IPS-18c (cell line): Measurements from ENCODE around the gene EIF1.

Experiments
- H3K4me3 ChIP-seq: 2 replicates; pipeline ENCODE4 v1.7.0; 2013; ENCODE audit warnings: low read depth, mild to moderate bottlenecking, low read length, moderate library complexity; ENCODE audit not compliant: insufficient read depth
- H3K9me3 ChIP-seq: one replicate; pipeline ENCODE4 v1.6.1; 2013; ENCODE audit warnings: mild to moderate bottlenecking, low read length, moderate library complexity; ENCODE audit not compliant: control insufficient read depth, insufficient read depth

Gene EIF1

DNA sequence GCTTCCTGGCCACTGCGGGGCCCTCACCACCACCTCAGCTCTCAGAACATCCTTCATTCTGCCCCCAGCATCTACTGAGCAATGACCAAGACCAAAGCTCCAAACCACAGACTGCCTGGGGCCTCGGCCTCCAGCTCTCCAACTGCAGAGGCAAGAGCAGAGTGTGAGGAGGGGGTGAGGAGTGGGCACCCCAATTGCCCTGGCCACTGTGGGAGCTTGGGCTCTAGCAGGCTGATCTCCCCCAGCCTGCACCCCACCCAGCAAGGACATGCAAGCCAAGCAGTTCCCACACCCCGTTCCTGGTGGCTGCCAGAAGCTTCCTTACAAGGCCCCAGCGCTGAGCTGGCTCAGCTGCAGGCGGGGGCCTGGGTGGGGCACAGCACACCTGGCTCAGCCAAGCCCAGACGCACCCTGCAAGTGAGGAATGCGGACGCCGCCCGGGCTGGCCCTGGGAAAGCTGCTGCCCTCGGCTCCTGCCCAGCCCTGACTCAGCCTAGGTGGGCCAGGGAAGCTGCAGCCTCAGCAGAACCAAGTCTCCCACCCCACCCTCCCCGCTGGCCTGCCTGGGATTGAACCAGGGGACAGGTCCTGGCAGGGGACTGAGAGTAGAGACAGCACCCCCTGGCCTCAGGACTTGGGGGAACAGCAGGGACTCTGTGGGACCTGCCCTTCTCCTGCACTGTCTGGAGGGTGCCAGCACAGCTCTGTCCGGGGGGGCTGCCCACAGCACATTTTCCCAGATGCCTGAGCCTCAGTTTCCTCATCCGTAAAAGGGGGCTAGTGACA is 34.6 kb upstream of the EIF1 start:
- no peaks in the 10 kb centered on the region for H3K9me3 ChIP-seq

GRCh38 chr17:41654678-41655607 is 33.7 kb upstream of the EIF1 start:
- no peaks in the 10 kb centered on the region for H3K9me3 ChIP-seq
- H3K4me3 ChIP-seq: no peak overlapping the region

More for the DNA sequence above, 34.6 kb upstream of the EIF1 start:
- H3K4me3 ChIP-seq: no peak overlapping the region

GRCh38 chr17:41655611-41656111 is 33.0 kb upstream of the EIF1 start:
- no peaks in the 10 kb centered on the region for H3K9me3 ChIP-seq
- no peak overlapping the region for H3K4me3 ChIP-seq

GRCh38 chr17:41656249-41657023 is 32.2 kb upstream of the EIF1 start:
- Histone ChIP-seq H3K9me3 (no peaks in the 10 kb centered on the region), H3K4me3 (no peak overlapping the region)

GRCh38 chr17:41657176-41657754 is 31.4 kb upstream of the EIF1 start:
- Histone ChIP-seq H3K4me3 (no peak overlapping the region), H3K9me3 (no peaks in the 10 kb centered on the region)

GRCh38 chr17:41657936-41658335 is 30.7 kb upstream of the EIF1 start:
- no peaks in the 10 kb centered on the region for H3K9me3 ChIP-seq
- no peak overlapping the region for H3K4me3 ChIP-seq

DNA sequence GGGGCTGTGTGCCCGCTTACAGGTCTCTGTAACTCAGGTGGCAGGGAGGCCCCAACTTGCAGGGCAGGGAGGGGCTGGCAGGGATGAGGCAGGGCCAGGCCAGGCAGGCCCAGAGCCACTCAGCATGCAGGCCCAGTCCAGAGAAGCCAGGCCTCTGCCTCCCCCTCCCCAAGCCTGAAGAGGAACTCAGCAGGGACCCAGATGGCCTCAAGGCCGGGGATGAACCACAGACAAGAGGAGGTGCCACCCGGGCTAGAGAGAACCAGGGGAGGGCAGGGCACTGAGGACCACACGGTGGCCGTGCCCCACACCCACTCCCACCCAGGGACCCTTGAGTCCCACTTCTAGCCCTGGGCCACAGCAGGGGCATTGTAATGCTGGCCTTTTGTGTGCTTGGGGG is 29.8 kb upstream of the EIF1 start:
- Histone ChIP-seq H3K9me3 (no peaks in the 10 kb centered on the region), H3K4me3 (no peak overlapping the region)

DNA sequence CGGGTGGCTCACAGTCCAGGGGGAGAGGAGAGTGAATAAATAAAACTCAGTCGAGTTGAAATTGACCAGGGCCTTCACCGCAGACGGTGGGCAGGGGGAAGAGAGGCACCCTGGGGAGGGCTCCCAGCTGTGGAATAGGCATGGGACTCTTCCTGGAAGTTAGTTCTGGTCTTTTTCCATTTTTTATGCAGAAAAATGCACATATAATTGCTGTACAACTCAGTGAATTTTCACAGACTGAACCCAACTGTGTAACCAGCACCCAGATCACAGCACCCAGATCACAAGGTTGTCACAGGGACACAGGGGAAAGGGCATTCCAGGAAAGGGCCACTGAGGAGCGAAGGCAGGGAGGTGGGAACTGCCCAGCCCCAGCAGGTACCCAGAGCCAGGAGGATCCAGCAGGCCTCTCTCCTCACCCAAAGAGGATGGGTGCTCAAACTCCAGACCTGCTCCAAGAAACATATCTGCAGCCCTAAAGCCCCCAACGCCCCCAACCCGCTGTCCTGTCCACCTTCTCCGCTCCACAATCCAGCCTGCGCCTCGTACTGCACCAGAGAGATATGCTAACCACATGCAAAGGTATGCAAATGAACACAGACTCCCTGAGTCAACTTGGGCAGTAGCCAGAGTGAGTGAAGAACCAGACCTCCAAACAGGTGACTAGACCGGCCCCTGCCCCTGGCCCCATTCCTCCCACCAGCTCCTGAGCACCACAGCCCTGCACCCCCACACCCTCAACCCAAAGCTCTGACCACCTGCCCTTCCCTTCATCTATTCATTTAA is 29.1 kb upstream of the EIF1 start:
- H3K9me3 ChIP-seq: no peaks in the 10 kb centered on the region
- no peak overlapping the region for H3K4me3 ChIP-seq

- Histone ChIP-seq H3K9me3 (no peaks in the 10 kb centered on the region), H3K4me3 (no peak overlapping the region; the same call in 1 of the 2 replicates)
Measured at GRCh38 chr17:41660221-41660711, 28.4 kb upstream of the EIF1 start.

DNA sequence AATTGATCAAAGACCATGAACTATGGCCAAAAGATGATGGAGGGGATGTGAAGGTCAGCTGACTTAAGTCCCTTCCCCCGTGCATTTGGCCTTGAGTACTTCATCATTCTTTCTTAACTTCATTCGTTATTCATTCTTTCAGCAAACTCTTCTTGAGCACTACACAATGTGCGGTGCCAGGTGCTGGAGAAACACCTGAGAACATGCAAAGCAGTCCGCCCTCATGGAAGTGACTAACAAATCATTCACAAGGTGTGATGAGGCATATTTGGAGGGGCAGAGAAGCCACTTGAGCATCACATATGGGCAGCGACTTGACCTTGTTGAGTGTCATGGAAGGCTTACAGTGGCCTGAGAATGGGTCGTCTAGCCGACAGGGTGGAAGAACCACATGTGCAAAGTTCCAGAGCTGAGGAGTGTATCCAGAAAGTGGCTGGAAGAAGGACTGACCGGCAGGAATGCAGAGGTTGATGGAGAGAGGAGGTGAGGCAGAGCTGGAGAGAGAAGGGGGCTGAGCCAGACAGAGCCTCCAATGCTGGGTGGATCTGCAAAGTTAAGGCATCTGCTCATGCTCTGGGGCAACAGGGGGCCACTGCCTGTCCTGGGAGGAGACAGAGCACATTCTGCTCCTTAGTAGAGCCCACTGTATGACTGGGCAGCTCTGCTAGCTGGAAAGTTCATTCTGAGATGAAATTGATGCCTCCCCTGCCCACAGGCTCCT is 25.1 kb upstream of the EIF1 start:
- H3K4me3 ChIP-seq: no peak overlapping the region
- no peaks in the 10 kb centered on the region for H3K9me3 ChIP-seq

DNA sequence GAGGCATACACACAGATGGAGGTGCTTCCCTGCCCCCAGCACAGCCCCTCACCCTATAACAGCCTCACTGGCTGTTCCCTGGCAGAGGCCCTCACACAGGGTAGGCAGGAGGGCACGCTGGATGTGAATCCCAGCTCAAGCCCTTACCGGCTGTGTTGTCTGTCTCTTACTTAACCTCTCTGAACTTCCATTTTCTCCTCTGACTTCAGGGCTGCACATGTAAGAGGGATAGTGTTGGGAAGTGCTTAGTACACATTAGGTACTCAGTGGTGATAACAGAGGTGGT is 24.6 kb upstream of the EIF1 start:
- Histone ChIP-seq H3K4me3 (no peak overlapping the region), H3K9me3 (no peaks in the 10 kb centered on the region)

GRCh38 chr17:41664587-41665565 is 23.8 kb upstream of the EIF1 start:
- Histone ChIP-seq H3K9me3 (no peaks in the 10 kb centered on the region), H3K4me3 (peak overlapping the region; percentile 44; the same call in 1 of the 2 replicates)

DNA sequence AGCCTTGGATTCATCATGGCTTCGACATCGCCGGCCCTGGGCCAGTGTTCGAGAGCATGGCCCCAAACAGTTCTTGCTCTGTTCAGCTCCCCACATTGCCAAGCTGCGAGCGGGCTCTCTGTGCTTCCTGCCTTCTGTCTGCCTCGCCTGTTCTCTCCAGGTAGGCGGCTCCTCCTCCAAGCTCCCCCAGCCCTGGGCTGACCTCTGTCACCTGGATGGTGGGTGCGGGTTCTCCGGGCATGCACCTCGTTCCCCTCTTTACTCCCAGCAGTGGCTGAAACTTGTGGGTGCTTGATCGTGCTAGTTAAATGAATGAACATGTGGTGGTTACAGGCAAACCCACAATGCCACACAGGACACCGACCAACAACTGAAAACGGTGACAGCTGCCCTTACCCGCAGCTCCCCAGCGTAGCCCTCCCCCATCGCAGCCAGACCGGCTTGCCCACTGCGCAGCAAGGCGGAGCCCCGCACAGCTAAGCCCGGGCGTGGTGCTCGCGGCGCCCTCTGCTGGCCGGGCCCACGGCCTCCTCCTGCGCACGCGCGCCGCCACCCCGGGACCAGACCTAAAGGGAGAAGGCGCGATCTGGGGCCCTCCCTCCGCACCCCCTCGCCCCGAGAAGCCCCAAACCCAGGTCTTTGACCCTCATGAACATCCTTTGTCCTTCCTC is 23.0 kb upstream of the EIF1 start:
- Histone ChIP-seq H3K9me3 (no peaks in the 10 kb centered on the region), H3K4me3 (peak overlapping the region; percentile 44)

GRCh38 chr17:41666237-41666641 is 22.4 kb upstream of the EIF1 start:
- peak overlapping the region; percentile 44 for H3K4me3 ChIP-seq

More at GRCh38 chr17:41666237-41666641, 22.4 kb upstream of the EIF1 start:
- no peaks in the 10 kb centered on the region for H3K9me3 ChIP-seq
